H4 (cell line): ENCODE measurements around the gene PFN3. TPM values are rescaled to one million over a fixed set of nuclear protein-coding genes. Genes with fewer than 3 reads are reported as not detected.

ENCODE experiments used
- DNase-seq: peaks from one replicate; pipeline ENCODE4 v3.0.0-alpha.2; 2015; ENCODE audit warnings: low spot score
- total RNA-seq: library from RNA; depleted of rRNA; stranded (reverse); fragments of >200 nt; shearing (Covaris generic); gene quantifications from 2 replicates; pipeline ENCODE4 v1.2.3, GENCODE V29; 2014

The PFN3 gene
- total RNA-seq, 1 experiment from 2014 or later = not detected

- DNase-seq = no peak
Observed at GRCh38 chr5:177373806-177374205, 26.7 kb downstream of the PFN3 start.

- DNase-seq = no peak
Observed at GRCh38 chr5:177372910-177373309, 27.6 kb downstream of the PFN3 start.

DNA sequence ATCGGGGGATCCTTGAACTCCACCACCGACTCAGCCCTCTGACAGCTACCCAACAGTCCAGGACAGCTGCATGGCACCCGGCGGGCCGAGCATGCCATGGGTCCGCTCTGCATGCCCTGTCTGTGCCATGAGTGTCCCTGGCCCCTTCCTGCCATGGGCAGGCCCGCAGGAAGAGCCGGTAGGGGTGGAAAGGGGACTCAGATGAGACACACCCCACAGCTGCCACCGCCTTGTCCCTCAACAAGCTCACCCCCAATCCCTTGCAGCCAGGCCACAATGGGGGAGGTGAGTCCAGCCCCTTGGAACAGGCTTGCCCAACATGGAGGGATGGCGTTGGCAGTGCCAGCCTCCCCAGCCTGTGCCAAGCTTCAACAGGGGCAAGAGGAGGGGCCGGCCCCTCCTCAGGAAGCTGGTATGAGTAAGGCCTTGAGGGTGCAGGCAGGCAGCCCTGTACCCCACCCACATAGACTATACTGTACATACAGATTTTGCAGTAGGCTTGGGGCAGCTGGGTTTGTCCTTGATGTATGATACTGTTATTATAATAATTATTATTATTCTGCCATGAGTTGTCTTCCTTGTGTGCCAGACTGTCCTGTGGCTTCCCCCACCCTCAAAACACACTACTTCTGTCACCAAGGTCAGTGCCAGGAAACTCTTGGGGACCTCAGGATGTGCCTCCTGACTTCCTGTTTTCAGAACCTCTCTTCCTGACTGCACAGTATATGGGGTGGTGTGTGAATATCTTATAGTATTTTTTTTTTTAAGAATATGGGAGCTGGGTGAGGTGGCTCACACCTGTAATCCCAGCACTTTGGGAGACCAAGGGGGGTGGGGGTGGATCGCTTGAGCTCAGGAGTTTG lies 28.2 kb downstream of the PFN3 start:
- no peak for DNase-seq

DNA sequence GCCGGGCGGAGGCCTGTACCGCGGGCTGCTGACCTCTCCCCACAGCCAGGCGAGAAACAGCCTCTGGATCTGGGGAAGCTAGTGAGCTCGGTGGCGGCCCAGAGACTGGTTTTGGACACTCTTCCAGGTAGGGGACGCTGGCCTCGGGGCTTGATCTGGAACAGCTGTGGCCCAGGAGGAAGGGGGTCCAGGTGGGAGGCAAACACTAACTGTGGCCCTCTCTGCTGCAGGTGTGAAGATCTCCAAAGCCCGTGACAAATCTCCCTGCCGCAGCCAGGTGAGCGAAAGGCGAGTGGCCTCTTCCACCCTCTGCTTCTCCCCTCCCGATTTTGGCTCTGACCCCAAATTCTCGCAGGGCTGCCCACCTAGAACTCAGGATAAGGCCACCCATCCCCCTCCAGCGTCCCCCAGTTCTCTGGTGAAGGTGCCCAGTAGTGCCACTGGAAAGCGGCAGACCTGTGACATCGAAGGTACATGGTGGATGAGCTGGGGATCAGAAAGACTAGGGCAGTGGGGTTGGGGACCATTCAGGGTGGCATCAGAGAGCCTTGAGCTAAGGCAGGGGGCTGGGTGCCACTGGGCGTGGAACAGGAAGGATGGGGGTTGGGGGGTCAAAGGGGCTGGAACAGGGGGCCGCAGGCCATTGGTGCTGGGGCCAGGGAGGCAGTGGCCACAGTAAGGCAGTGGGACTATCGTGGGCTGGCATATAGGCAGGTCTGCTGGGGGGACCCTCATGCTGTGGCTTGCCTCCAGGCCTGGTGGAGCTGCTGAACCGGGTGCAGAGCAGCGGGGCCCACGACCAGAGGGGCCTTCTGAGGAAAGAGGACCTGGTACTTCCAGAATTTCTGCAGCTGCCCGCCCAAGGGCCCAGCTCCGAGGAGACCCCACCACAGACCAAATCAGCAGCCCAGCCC lies 29.1 kb downstream of the PFN3 start:
- DNase-seq = no peak

DNA sequence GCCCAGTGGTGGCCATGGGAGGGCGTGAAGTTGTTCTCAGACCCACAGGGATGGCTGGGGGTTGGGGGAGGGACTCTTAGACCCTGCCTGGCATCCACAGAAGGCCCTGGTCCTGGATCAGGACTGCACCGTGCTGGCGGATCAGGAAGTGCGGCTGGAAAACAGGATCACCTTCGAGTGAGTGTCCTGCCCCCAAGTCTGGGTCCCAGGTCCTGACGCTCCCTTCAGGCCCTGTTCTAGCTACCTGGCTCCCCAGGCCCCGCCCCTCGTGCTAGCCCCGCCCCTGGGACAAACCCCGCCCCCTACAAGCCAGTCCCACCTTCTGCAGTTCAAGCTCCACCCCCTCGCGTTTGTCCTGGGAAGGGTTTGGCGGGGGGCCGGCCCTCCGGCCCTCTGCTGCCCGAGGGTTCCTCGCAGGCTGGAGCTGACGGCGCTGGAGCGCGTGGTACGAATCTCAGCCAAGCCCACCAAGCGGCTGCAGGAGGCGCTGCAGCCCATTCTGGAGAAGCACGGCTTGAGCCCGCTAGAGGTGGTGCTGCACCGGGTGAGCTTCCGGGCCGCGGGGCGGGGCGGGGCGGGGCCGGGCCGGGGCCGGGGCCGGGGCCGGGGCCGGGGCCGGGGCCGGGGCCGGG lies 29.9 kb downstream of the PFN3 start:
- peak; percentile 97 for DNase-seq

DNA sequence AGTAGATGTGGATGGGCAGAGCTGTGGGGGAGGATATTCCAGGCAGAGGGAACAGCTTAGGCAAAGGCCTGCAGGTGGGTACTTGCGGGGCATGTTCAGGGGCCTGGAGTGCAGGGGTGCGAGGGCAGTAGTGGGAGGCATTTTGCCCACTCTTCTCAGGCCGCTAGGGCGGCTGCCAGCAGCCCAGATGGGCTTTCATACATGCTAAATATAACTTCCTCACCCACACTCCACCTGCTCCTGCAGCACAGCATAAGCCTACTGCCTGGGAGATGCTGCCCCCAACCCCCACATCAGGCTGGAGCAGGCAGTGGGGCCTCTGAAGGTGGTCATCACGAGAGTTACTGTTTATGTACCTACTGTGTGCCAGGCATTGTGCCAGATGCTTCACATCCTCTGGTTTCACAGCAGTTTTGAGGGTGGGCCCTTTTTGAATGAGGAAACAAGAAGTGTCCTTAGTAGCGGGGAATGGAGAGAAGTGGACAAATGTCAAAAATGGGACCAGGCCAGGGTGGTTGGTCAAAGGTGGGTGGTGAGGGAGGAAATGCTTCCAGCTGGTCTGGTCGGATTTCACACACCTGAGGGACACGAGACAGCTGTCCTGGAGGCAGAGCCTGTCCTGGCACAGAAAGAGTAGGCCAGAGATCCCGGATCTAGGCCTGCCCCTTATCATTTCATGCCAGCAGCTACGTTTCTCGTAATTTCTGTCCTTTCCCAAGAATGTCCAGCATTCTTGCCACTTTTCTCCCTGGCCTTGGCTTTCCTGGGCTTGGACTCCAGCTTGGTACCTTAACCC lies 30.6 kb downstream of the PFN3 start:
- no peak for DNase-seq

GRCh38 chr5:177368869-177369644 lies 31.4 kb downstream of the PFN3 start:
- DNase-seq = peak; percentile 54

DNA sequence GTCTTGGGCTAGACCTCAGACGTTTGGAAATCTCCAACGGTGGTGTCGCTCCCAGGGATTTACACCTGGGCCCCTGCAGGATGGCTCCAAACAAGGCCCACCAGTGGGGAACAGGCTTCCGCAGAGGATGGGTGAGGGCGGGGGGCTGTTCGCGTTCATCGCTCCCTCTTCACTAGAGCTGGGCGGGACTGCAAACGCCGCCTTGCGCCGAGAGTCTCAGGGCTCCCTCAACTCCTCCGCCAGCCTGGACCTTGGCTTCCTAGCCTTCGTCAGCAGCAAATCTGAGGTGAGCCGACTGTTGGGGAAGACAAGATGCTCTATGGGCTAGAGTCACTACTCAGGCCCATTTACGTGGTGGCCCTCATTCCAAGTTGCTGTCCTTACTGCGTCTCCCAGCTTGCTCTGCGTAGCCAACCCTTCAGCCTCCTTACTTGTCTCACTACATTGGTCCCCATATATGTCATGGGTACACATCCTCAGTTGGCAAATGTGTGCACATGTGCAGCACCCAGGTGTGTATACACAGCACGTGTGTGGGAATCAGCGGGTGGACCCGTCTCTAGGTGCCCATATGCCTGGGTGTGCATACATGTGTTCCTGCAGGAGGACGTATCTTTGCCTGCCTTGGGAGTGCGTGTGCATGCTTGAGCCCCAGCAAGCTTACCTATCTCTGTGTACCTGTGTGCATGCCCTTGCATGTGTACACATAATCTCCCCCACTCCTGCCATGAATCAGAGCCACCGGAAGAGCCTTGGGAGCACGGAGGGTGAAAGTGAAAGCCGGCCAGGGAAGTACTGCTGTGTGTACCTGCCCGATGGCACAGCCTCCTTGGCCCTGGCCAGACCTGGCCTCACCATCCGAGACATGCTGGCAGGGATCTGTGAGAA lies 32.2 kb downstream of the PFN3 start:
- DNase-seq = no peak

GRCh38 chr5:177367323-177367848 lies 33.1 kb downstream of the PFN3 start:
- no peak for DNase-seq

GRCh38 chr5:177366528-177367322 lies 33.7 kb downstream of the PFN3 start:
- DNase-seq = no peak

DNA sequence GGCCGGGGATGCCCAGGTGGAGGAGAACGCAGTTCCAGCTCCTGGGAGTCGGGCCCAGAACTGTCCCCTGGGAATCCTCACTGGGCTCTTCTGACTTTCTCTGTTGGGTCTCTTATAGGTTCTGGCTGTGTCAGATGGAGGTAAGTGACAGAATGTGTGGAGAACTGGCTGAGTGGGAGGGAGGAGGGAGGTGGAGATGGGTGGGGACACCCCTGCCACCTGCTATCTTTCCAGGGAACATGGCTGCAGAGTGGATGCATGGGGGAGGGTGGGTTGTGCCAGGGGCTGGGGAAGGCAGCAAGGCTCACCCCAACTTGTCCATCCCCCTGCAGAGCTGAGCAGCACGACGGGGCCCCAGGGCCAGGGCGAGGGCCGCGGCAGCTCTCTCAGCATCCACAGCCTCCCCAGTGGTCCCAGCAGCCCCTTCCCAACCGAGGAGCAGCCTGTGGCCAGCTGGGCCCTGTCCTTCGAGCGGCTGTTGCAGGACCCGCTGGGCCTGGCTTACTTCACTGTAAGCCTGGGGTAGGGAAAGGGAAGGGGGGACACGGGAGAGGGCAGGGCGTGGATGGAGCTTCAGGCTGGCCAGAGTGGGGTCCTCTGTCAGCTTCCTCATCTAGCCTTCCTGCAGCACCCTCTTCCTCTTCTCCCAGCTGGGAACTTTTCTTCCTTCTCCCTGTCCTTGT lies 34.5 kb downstream of the PFN3 start:
- no peak for DNase-seq

DNA sequence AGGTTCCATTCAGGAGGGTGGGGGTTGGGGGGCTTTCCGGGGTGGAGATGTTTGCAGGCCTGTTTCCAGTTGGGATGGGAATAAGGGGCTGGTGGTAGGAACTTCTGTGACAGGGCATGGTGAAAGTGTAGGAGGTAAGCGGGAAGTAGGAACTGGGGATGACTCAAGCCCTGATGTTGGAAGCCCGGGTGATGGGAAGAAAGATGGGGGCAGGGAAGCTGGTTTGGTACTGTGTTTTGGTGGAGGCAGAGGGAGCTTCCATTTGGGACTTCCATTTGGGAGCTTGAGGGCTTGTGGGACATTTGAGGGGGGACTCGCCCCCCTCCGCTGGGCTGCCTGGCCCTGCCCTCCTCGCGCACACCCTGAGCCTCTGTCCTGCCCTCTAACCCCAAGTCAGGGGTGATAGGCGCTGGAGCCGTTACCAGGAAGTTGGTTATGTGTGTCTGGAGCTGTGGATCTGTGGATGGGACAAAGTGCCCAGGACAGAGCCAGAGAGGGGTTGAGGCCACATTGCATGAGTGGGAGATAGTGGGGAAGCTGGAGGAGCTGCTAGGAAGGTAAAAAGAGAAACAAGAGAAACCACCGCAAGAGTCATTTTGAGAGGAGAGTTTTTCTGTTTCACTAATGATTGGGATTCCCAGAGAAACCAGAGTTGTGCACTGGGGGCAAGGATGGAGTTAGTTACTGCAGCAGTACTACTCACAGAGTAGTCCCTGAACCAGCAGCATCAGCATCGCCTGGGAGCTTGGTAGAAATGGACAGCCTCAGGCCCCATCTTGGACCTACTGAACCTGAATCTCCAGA lies 36.1 kb downstream of the PFN3 start:
- no peak for DNase-seq

- no peak for DNase-seq
Observed at GRCh38 chr5:177363565-177363964, 36.9 kb downstream of the PFN3 start.

DNA sequence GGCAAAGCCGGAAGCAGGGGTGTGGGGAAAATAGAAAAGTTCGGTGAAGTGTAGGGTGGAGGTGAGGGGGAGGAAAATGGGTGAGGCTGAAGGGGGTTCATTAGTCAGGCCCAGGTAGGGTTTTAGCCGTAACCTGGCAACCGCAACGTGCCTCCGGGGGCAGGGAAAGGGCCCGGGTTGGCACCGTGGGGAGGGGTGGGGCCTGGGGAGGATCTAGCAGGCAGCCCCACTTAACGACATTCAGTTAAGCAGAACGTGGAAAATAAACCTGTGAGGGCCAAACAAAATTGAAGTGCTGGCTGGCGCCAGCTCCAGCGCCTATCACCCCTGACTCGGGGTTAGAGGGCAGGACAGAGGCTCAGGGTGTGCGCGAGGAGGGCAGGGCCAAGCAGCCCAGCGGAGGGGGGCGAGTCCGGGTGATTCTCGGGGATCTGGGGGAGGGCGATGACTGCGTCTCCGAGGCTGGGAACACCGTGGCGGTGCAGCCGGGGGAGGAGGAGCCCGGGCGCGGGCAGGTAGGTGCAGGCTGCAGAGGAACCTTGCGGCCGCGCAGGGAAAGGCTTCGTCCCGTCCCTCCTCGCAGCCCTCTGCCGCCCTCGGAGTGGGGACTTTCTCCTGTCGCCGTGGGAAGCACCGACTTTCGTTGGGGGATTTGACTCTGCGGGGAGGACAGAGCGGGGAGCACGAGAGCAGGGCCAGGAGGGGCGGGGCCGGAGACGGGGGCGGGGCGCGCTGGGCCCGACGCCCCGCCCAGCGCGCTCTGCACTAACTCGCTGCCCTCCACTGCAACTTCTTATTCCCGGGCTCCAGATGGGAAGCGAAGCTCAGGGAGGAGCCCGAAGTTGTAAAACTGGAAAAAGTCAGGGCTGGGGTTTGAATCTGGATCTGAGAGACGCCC lies 37.6 kb downstream of the PFN3 start:
- no peak for DNase-seq

GRCh38 chr5:177362292-177362609 lies 38.2 kb downstream of the PFN3 start:
- DNase-seq = no peak
